PFSK-1 (cell line): ENCODE results near the gene ATG4A.

Source experiments
- POLR2AphosphoS5 ChIP-seq: IDR thresholded peaks from 2 replicates; pipeline ENCODE4 v1.6.1; 2012; ENCODE audit warnings: low read depth, mild to moderate bottlenecking, control low read depth, low read length, moderate library complexity
- TAF1 ChIP-seq: IDR thresholded peaks from 2 replicates; pipeline ENCODE4 v1.6.1; 2012; ENCODE audit warnings: low read length, control low read depth, borderline replicate concordance; ENCODE audit not compliant: insufficient read depth

GRCh38 chrX:108087792-108088191, 3.8 kb upstream of the ATG4A start:
- TF ChIP-seq TAF1 (no peak), POLR2AphosphoS5 (no peak)
